GM12874 (cell line): Measurements from ENCODE around the gene DR1.

Experiments
- TF ChIP-seq, protein P1 (sequence below): IDR thresholded peaks from 2 replicates; pipeline ENCODE4 v1.5.1; 2011; ENCODE audit warnings: low read depth, mild to moderate bottlenecking, control low read depth, low read length, moderate library complexity; ENCODE audit not compliant: insufficient read depth

Gene DR1

DNA sequence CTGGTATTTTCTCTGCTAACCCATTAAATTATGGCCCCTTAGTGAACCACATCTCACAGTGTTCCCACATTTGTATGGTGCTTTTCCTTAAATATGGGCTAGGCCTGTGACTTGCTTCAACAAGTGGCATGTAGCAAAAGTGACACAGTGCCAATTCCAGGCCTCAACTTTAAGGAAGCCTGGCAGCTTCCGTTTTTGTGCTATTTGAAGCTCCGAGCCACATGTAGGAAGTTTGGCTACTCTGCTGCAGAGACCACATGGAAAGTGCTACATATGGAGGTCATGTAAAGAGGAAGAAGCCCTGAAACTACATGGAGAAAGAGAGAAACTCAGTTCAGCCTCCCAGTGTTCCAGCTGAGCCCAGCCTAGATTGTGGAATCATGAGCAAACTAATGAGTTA, 28.5 kb upstream of the DR1 start:
- TF ChIP-seq, protein P1, sequence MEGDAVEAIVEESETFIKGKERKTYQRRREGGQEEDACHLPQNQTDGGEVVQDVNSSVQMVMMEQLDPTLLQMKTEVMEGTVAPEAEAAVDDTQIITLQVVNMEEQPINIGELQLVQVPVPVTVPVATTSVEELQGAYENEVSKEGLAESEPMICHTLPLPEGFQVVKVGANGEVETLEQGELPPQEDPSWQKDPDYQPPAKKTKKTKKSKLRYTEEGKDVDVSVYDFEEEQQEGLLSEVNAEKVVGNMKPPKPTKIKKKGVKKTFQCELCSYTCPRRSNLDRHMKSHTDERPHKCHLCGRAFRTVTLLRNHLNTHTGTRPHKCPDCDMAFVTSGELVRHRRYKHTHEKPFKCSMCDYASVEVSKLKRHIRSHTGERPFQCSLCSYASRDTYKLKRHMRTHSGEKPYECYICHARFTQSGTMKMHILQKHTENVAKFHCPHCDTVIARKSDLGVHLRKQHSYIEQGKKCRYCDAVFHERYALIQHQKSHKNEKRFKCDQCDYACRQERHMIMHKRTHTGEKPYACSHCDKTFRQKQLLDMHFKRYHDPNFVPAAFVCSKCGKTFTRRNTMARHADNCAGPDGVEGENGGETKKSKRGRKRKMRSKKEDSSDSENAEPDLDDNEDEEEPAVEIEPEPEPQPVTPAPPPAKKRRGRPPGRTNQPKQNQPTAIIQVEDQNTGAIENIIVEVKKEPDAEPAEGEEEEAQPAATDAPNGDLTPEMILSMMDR = no peak

DNA sequence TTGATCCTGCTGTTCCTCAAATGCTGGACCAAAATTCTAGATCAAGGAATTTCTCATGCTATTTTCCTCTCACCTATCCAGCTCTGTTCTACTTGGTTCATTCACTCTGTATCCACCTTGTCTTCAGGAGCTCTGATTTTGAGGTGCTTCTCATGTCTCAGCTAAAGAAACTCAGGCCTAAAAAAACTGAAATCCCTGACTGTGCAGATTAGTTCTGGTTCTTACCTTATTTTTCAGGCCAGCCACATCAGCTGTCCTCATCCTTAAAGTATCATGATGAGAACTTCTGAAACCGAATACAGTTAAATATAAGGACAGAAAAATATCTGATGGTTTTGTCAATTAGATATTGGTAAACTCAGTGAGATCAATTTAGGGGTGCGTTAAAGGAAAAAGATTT, 27.8 kb upstream of the DR1 start:
- TF ChIP-seq, protein P1 = no peak

DNA sequence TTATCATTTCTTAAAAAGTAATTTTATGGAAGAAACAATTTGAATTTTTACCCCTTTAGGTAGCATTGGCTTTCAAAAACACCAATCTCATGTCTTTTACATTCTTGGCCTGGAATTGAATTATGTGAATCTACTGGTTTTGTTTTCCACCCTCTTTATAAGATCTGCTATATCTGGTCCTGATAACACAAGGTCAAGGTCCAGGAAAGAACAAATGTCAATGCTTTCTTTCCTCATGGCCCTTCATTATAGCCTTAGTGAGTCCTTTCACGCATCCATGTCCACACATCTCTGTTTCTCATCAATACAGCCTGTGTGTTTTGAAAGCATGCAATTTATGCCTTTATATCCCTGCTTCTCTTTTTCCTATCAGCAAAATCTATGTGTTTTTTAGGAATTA, 24.0 kb upstream of the DR1 start:
- TF ChIP-seq, protein P1 = no peak

DNA sequence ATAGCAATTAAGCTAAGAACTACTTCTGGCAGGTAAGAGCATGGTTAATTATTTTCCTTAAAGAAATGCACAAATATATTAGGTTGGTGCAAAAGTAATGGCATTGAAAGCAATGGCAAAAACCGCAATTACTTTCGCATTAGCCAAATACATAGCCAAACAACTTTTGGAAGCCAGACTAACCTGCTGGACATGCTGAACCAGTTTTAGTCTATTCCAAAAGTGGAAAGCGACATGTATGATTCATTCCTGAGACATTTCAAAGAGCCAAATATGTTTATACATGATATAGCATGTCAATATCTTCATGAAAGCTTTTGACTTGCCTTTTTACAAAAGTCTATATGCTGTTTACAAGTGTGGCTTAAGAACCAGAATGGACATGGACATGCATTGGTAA, 23.4 kb upstream of the DR1 start:
- TF ChIP-seq, protein P1 = no peak

DNA sequence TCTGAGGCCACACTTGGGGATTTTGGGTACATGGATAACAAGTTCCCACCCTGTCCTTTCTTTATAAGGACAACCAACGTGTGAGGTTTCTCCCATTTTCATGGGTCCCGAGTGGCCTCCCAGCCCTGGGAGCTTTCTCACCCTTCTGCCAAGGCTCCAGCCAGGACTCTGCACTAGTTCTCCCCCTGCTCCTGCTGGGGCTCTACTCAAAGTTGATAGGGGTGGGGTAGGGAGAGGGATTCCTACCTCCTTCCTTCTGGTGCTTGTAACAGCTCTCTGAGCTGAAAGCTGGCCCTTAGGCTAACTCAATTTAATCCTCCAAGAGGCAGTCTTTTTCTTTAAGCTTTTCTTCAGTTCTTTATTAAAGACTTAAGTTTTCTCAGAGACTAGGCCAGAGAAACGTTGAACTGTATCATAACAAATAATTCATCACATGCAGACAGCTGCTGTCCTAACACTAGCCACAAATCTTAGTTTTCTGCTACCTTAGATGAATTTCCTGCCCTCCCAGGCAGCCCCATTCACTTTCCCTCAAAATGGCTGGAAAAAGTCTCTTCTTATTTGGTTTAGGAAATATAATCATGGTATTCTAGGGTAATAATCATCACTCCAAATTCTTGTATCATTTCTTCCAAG, 22.4 kb upstream of the DR1 start:
- TF ChIP-seq, protein P1 = no peak

DNA sequence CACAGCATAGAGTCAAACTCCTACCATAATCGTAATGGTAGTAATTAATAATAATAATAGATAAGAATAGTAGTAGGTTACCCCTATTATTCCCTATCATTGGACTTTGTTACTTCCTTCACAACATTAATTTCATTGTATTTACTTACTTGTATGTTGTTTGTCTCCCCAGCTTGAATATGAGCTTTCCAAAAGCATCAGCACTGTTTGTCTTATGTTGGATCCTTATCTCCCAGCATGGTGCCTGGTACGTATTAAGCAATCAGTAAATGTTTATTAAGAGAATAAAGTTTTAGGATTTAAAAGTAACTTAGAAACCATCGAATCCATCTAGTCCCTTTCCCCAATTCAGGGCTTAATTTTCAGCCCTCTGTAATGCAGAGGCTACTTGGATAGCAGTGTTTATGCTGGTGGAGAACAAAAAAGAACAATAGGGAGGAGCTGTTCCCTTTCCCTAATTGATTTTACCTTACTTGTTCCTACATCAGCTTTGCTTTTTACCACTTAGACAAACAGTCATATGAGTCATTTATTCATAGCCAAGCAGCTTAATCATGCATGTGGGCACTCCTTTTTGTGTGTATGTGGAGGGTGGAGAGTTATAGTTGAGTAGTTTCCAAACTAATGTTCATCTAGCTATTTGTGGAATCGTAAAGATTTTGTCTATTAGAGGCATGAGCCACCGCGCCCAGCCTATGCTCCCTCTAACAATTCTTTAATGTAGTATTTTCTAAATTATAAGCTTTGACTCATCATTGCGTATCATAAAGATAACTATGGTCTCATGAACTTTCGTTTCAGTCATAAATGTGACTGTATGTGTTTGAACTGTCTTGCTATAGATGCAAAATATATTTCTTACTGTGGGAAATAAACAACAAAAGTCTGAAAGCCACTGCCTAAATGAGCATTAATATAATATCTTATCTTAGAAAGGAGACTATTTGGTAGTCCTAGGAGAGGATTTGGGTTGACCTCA, 20.9 kb upstream of the DR1 start:
- TF ChIP-seq, protein P1 = no peak
